IPS DF 6.9 (cell line): ENCODE measurements around the gene GLB1L.

Source experiments
- DNase-seq: peaks from one replicate; pipeline ENCODE4 v3.0.0-alpha.2; 2013; ENCODE audit warnings: low read depth, low spot score
- H3K27ac ChIP-seq: one replicate; pipeline ENCODE4 v1.5.1; 2013; ENCODE audit warnings: low read length, control low read depth
- H3K27me3 ChIP-seq: 2 replicates; pipeline ENCODE4 v1.6.1; 2013; ENCODE audit warnings: mild to moderate bottlenecking, low read length; ENCODE audit not compliant: control insufficient read depth, insufficient read depth
- H3K36me3 ChIP-seq: 2 replicates; pipeline ENCODE4 v1.6.1; 2013; ENCODE audit warnings: low read length; ENCODE audit not compliant: control insufficient read depth, insufficient read depth
- H3K4me1 ChIP-seq: 2 replicates; pipeline ENCODE4 v1.6.1; 2013; ENCODE audit warnings: low read length; ENCODE audit not compliant: control insufficient read depth, insufficient read depth
- H3K4me3 ChIP-seq: 2 replicates; pipeline ENCODE4 v1.5.1; 2013; ENCODE audit warnings: mild to moderate bottlenecking, low read length
- H3K9me3 ChIP-seq: 2 replicates; pipeline ENCODE4 v1.6.1; 2013; ENCODE audit warnings: low read length, inconsistent platforms; ENCODE audit not compliant: control insufficient read depth, insufficient read depth
- WGBS: extraction: QIAGEN DNeasy Blood & Tissue Kit; methylation state at CpG from one replicate; pipeline ENCODE4 v1.1.7; 2013; ENCODE audit warnings: mixed read lengths, missing lambda C conversion rate; ENCODE audit not compliant: insufficient read length, insufficient coverage; 5-methylcytosine and 5-hydroxymethylcytosine counted together

GLB1L gene

DNA sequence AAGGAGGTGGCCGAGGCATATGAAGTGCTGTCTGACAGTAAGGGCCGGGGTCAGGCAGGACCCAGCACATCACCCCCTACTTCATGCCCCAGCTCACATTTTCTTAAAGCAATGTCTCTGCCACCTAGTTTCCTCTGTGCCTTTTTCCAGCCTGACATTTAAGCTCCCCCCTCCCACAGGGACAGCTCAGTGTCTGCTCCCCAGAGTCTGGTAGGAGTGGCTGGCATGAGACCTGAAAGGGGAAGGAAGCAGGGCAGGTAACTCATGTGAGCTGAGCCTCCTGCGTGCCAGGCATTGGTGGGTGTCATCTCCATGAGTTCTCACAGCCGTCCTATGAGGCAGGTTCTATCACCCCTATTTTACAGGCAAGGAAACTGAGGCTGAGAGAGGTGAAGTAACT is 35.4 kb upstream of the GLB1L start:
- Histone ChIP-seq H3K27ac (no peak overlapping the region), H3K4me3 (no peak overlapping the region), H3K9me3 (no peaks in the 10 kb centered on the region), H3K27me3 (no peaks in the 10 kb centered on the region), H3K36me3 (peaks cover 4% of the 10 kb centered on the region; the same call in 1 of the 2 replicates), H3K4me1 (peaks cover 8% of the 10 kb centered on the region)
- WGBS: no CpG with 5 or more reads among the region's 4 CpGs
- no peak for DNase-seq

DNA sequence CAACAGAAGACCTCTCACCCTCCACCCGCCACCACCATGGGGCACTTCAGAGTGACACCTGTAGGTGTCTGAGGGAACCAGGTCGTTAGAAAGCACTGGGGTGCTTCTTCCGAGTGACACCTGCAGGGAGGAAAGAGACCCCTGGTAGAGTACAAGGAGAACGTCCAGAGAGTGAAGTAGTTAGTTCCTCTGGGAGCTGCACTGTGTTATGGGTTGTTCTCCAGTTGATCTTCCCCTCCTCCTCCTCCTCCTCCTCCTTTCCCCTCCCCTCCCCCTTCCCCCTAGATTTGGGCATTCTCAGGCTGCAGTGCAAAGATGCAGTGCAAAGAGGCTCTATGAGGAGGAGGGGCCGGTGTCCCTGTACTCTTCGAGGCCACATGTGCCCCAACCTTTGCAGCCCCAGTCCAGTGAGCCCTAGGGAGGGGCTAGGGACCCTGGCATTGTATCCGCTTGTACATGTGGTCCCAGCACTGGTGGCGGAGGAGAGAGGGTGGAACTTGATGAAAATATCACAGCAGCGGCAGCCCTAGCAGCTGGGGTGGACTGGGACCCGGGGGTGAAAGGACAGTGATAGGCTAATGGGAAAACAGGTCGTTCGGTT is 34.8 kb upstream of the GLB1L start:
- Histone ChIP-seq H3K36me3 (peaks cover 4% of the 10 kb centered on the region; the same call in 1 of the 2 replicates), H3K9me3 (no peaks in the 10 kb centered on the region), H3K27ac (no peak overlapping the region), H3K4me1 (peaks cover 7% of the 10 kb centered on the region; the same call in 1 of the 2 replicates), H3K27me3 (no peaks in the 10 kb centered on the region), H3K4me3 (peak overlapping the region; percentile 30; the same call in 1 of the 2 replicates)
- DNase-seq: no peak
- WGBS: no CpG with 5 or more reads among the region's 12 CpGs

DNA sequence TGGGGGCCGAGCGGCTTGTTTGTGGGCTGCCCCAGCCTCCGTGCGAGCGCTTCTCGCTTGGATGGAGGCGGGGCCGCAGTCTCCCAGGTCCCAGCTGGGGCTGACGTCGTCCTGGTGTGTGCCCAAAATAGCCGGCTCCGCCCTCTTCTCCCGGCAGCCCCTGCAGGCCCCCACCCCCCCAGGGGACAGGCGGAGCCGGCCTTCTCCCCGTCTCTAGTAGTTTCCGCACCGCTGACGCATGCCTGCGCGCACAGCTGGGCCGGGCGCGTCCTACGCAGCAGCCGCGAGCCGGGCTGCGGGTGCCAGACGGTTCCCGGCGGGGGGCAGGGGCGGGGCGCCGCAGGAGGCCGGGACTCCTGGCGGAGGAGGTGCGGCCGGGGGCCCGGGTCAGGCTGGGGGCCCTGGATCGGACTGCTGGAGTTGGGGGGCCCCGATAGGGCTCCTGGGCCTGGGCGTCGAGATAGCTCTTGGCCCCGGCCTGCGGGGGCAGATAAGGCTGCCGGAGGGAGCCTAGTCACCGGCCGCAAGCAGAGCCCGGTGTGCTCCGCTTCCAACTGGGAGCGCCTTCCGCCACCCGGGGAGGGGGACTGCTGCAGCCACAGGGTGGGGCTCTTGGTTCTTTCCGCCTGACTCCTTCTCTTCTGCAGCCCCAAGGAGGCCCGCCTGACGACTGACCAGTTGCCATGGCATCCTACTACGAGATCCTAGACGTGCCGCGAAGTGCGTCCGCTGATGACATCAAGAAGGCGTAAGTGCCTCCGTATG is 34.1 kb upstream of the GLB1L start, which contains the start of gene DNAJB2:
TSS of gene DNAJB2 (plus strand) at position 216 of the 765 bp plus-strand sequence. CDS start at position 684, 468 bp downstream.
- H3K4me1 ChIP-seq: peaks cover 7% of the 10 kb centered on the region; the same call in 1 of the 2 replicates
- H3K4me3 ChIP-seq: peak within 1 kb of the TSS; percentile 38; the same call in 1 of the 2 replicates
- H3K9me3 ChIP-seq: no peaks in the 10 kb centered on the region
- DNase-seq: peak; percentile 88
- H3K27ac ChIP-seq: no peak within 1 kb of the TSS
- no CpG with 5 or more reads among the region's 65 CpGs for WGBS
- no peaks in the 10 kb centered on the region for H3K27me3 ChIP-seq
- 0 out of 2 replicates have a peak, but pooled peaks cover 1% of the 10 kb centered on the region for H3K36me3 ChIP-seq

DNA sequence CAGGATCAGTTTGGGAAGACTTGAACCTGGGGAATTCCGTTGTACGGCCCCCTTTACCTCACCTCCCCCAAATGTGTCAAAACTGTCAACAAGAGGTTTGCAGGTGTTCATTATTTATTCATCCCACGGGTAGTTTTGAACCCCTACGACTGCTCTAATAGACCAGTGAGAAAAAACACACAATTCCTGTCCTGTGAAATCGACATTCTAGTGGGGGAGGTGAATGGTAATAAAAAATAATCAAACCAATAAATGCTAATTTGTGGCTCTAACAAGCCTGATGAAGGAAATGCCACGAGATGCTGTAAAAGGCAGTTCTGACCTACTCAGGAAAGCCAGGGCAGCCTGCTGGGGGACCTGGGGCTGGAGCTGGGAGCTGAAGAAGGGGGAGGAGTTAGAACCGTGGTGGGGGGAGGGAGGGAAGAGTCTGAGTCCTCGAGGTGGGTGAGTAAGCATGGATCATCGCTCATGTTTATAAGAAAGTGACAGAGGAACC is 33.5 kb upstream of the GLB1L start:
- no CpG with 5 or more reads among the region's 9 CpGs for WGBS
- no peak for DNase-seq
- no peaks in the 10 kb centered on the region for H3K36me3 ChIP-seq
- no peaks in the 10 kb centered on the region for H3K9me3 ChIP-seq
- H3K27ac ChIP-seq: no peak overlapping the region
- peak overlapping the region; percentile 38; the same call in 1 of the 2 replicates for H3K4me3 ChIP-seq
- peaks cover 9% of the 10 kb centered on the region; the same call in 1 of the 2 replicates for H3K4me1 ChIP-seq
- H3K27me3 ChIP-seq: no peaks in the 10 kb centered on the region

DNA sequence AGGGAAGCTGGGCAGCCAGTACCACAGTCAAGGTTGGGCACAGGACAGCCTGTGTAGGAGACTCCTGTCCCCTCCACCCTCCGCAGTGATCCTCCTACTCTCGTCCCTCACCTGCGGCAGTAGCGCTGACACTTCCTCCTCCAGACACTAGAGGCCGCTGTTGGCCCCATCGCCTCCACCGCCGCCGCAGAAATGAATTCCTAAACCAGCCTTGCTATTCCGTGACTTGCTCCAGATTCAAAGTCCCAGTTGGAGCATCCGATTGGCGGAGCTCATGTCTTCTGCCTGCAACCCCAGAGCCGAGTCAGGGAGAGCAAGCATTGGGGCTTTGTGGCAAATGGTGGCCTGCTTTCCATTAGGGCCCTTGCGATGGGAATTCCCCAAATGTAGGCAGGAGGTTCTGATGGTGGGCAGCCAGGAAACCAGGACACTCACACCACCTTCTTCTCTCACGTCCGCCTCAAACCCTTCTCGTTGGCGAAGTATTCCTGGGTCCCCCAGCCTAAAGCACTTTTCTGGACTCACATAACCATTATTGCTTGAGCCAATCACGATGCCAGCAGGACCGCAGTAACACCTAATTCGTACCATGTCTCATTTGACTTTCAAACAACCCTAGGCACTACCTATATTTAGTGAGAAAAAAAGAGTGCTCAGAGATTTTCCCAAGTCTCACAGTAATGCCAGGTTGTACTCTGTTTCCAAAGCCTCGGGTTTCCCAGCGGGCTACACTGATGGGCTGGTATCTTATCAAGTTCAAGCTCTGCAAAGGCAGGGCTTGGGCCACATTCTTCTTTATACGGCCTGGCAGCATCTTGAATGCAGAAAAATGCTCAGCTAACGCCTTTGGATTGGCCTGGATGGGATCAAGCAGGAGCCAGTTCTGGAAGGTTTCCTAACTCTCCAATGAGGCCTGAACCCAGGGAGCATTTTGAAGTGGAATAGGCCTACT is 32.7 kb upstream of the GLB1L start:
- Histone ChIP-seq H3K36me3 (no peaks in the 10 kb centered on the region), H3K27me3 (no peaks in the 10 kb centered on the region), H3K4me3 (no peak overlapping the region), H3K27ac (no peak overlapping the region), H3K9me3 (no peaks in the 10 kb centered on the region), H3K4me1 (peaks cover 9% of the 10 kb centered on the region; the same call in 1 of the 2 replicates)
- WGBS: no CpG with 5 or more reads among the region's 25 CpGs
- peak; percentile 70 for DNase-seq

DNA sequence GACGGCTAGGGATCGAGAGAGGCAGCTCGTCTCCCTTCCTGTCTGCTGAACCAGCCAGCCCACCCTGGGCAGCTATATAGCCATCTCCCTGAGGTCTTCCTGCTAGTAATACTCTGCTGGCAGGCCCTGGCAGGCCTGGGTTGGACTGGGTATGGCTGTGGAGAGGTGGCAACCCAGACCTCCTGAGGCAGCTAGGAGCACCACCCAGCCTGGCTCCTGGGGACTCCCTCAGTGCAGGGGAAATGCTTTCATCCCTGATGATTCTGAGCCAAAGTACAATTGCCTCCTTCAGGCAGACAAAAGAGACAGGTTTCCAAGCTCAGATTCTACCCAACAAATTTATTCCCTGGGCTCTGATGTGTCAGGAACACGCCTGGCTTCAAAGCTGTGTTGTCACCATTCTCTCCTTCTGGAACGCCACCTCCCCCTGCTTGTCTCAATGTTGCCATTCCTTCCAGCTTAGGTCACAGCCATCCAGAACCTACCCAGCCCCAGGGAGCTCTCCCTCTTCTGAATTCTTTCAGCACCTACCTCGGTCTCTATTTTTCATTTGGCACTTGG is 29.2 kb upstream of the GLB1L start:
- H3K27ac ChIP-seq: no peak overlapping the region
- no peaks in the 10 kb centered on the region for H3K9me3 ChIP-seq
- H3K27me3 ChIP-seq: no peaks in the 10 kb centered on the region
- WGBS: no CpG with 5 or more reads among the region's 6 CpGs
- H3K4me3 ChIP-seq: no peak overlapping the region
- peaks cover 9% of the 10 kb centered on the region; the same call in 1 of the 2 replicates for H3K4me1 ChIP-seq
- H3K36me3 ChIP-seq: no peaks in the 10 kb centered on the region
- DNase-seq: no peak

DNA sequence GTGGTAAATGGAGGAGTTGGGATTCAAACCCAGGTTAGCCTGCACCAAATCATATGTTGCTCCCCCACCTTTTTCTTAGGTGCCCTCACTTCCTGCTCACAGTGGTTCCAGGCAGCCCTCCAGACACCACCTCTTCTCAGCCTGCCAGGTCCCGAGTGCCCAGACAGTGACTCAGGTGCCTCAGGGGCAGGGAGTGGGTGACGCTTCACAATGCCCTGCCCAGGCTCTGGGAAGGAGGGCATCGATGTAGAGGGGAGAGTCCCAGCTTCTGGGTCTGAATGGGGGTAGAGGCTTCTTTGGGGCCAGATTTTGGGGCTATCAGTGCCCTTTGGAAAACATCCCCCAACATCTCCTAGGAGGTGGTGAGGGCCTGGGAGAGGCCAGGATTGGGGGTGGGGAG is 28.7 kb upstream of the GLB1L start:
- no peak overlapping the region for H3K4me3 ChIP-seq
- WGBS: no CpG with 5 or more reads among the region's 3 CpGs
- no peaks in the 10 kb centered on the region for H3K9me3 ChIP-seq
- no peak for DNase-seq
- H3K4me1 ChIP-seq: peaks cover 9% of the 10 kb centered on the region; the same call in 1 of the 2 replicates
- no peaks in the 10 kb centered on the region for H3K27me3 ChIP-seq
- no peak overlapping the region for H3K27ac ChIP-seq
- H3K36me3 ChIP-seq: no peaks in the 10 kb centered on the region

DNA sequence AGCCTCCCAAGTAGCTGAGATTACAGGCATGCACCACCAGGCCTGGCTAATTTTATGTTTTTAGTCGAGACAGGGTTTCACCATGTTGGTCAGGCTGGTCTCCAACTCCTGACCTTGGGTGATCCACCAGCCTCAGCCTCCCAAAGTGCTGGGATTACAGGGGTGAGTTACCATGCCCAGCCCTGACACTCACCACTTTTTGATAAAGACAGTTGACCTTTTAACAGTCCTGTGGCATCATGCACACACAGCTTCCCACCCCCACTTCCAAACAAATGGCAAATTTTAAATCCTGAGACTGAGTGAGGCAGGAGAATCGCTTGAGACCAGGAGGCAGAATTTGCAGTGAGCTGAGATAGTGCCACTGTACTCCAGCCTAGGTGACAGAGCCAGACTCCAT is 27.8 kb upstream of the GLB1L start:
- Histone ChIP-seq H3K36me3 (no peaks in the 10 kb centered on the region), H3K4me3 (no peak overlapping the region), H3K9me3 (no peaks in the 10 kb centered on the region), H3K27me3 (no peaks in the 10 kb centered on the region), H3K4me1 (peaks cover 4% of the 10 kb centered on the region; the same call in 1 of the 2 replicates), H3K27ac (no peak overlapping the region)
- WGBS: no CpG with 5 or more reads among the region's 2 CpGs
- DNase-seq: no peak

DNA sequence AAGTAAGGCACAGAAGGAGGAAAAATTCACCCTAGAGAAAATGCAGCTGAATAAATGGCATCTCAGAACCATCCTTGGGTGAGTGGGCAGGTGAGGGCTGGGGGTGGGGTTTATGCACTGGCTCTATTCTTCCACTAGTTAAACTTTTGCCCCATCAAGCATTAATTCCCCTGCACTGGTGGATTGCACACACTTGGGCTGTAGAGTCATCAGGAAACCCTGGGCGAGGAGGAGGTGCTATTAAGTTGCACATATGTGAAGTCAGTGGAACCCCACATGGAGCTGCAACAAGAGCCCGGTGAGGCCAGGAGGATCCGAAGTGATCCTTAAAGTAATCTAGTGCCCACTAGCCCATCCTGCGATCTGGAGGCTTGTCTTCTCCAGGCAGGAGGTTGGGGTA is 27.1 kb upstream of the GLB1L start:
- Histone ChIP-seq H3K4me3 (no peak overlapping the region), H3K4me1 (peaks cover 2% of the 10 kb centered on the region; the same call in 1 of the 2 replicates), H3K36me3 (no peaks in the 10 kb centered on the region), H3K27me3 (no peaks in the 10 kb centered on the region), H3K27ac (no peak overlapping the region), H3K9me3 (no peaks in the 10 kb centered on the region)
- DNase-seq: no peak
- no CpG with 5 or more reads among the region's 4 CpGs for WGBS
